K562 (cell line): Measurements from ENCODE around the gene DNMBP. TPM values are rescaled to one million over a fixed set of nuclear protein-coding genes. Genes with fewer than 3 reads are reported as not detected.

Experiments used
- ATF6 ChIP-seq: sonication (generic); formaldehyde crosslinking; IDR thresholded peaks from 2 replicates; pipeline ENCODE4 v1.4.0; 2020; ENCODE audit warnings: mild to moderate bottlenecking, missing genetic modification reagents
- ELK1 ChIP-seq: sonication (generic); formaldehyde crosslinking; IDR thresholded peaks from 2 replicates; pipeline ENCODE4 v1.8.1; 2022; ENCODE audit warnings: missing genetic modification reagents
- KLF6 ChIP-seq: fragments of 250-450 bp; sonication (Bioruptor Pico); IDR thresholded peaks from 2 replicates; pipeline ENCODE4 v1.4.0; 2020; ENCODE audit warnings: mild to moderate bottlenecking, moderate library complexity, borderline replicate concordance
- MAFF ChIP-seq: IDR thresholded peaks from 2 replicates; pipeline ENCODE4 v1.6.1; 2012; ENCODE audit warnings: low read length, improper control_type of control experiment
- MNT ChIP-seq, 2 experiments: fragments of 450-650 bp; conservative IDR thresholded peaks; 2 replicates each; pipeline ENCODE4 v1.6.1; 2017; ENCODE audit warnings: mild to moderate bottlenecking in 2 of 2, moderate library complexity in 2 of 2
- NFE2 ChIP-seq: IDR thresholded peaks from 2 replicates; pipeline ENCODE4 v1.6.1; 2014; ENCODE audit warnings: antibody characterized with exemption, low read depth
- PRMT5 ChIP-seq: sonication (generic); formaldehyde crosslinking; IDR thresholded peaks from 2 replicates; pipeline ENCODE4 v1.5.0; 2020; ENCODE audit warnings: missing genetic modification reagents
- SNIP1 ChIP-seq: fragments of 450-650 bp; IDR thresholded peaks from 2 replicates; pipeline ENCODE4 v1.7.1; 2017; ENCODE audit warnings: low read depth, mild to moderate bottlenecking
- TSHZ1 ChIP-seq: fragments of 250-450 bp; sonication (Bioruptor Pico); IDR thresholded peaks from 2 replicates; pipeline ENCODE4 v1.4.0; 2020; ENCODE audit warnings: mild to moderate bottlenecking, moderate library complexity
- ZNF347 ChIP-seq: fragments of 450-650 bp; formaldehyde crosslinking; IDR thresholded peaks from 2 replicates; pipeline ENCODE4 v1.4.0; 2020; ENCODE audit warnings: low read depth, mild to moderate bottlenecking, moderate library complexity
- ZNF695 ChIP-seq: fragments of 450-650 bp; formaldehyde crosslinking; IDR thresholded peaks from 2 replicates; pipeline ENCODE4 v1.4.0; 2020; ENCODE audit warnings: mild to moderate bottlenecking, moderate library complexity
- polyA plus RNA-seq, 8 experiments: library from polyadenylated mRNA; depleted of rRNA in 4 of 8; stranded (reverse) in 5 of 8; unstranded in 3 of 8; fragments of >200 nt; fragmentation: Nextera tagmentation in 2 of 8; fragmentation: Illumina TruSeq in 1 of 8; extraction: Ambion mirVana in 2 of 8; extraction: Trizol in 1 of 8; gene quantifications; 2 replicates each; pipeline versions ENCODE4 v1.2.1 to v1.2.3, GENCODE V29; 2011 to 2014; ENCODE audit warnings: inconsistent platforms in 1 of 8, missing spikeins in 1 of 8
- total RNA-seq, 7 experiments: library from RNA; depleted of rRNA in 6 of 7; stranded (reverse); fragments of >200 nt in 6 of 7; fragmentation: Illumina TruSeq in 2 of 7; extraction: Trizol in 2 of 7; gene quantifications; 2 replicates each; pipeline versions ENCODE4 v1.2.1 to v1.2.3, GENCODE V29; 2011 to 2021; ENCODE audit warnings: low replicate concordance in 1 of 7

The DNMBP gene
- total and polyA plus RNA-seq, 9 of the 15 experiments (the other 6 are each of a cell fraction or from before 2014, with no cell fraction given), result 0.83 to 3.7 (median 2.2) TPM

- TF ChIP-seq MNT (conservative IDR thresholded peaks at IDR 0.05) (no peak), SNIP1 (no peak), ZNF347 (CRISPR knock-in tag) (no peak), KLF6 (no peak), NFE2 (peak; percentile 41; the same call in 1 of the 2 replicates), ATF6 (CRISPR knock-in tag) (no peak), PRMT5 (CRISPR knock-in tag) (no peak), ZNF695 (CRISPR knock-in tag) (no peak), MAFF (no peak), TSHZ1 (no peak), ELK1 (no peak)
Measured at GRCh38 chr10:99834410-99834809, 175.3 kb downstream of the DNMBP start (continued).
